ENCODE results near the gene CD40. TPM values are rescaled to one million over a fixed set of nuclear protein-coding genes. Genes with fewer than 3 reads are reported as not detected.

Gene CD40
- polyA plus RNA-seq, 6 donors from 2014 or later, result 273 to 368 (median 312) TPM

GRCh38 chr20:46151936-46152335, 33.8 kb downstream of the CD40 start:
- Mint-ChIP-seq H3K4me1 (no peaks in the 10 kb centered on the region), H3K36me3 (no peaks in the 10 kb centered on the region), H3K4me3 (no peak overlapping the region), H3K9me3 (no peaks in the 10 kb centered on the region), H3K27ac (no peak overlapping the region), H3K27me3 (peaks cover 20 to 42% (median 26%) of the 10 kb centered on the region in 3 donors)
- peak in 1 of 2 donors; percentile 28 for ATAC-seq (ENCODE audit: low read depth in 2 of 2)
- no peak for DNase-seq

- Mint-ChIP-seq H3K4me3 (peak overlapping the region in 1 of 8 donors; percentile 70), H3K4me1 (no peaks in the 10 kb centered on the region), H3K9me3 (no peaks in the 10 kb centered on the region), H3K27me3 (peaks cover 25 to 52% (median 26%) of the 10 kb centered on the region in 3 donors), H3K36me3 (no peaks in the 10 kb centered on the region), H3K27ac (no peak overlapping the region)
- DNase-seq, result no peak
- no peak for ATAC-seq (ENCODE audit: low read depth in 2 of 2)
These were observed 34.9 kb downstream of the CD40 start for GRCh38 chr20:46152824-46153586.

GRCh38 chr20:46154305-46154704, 36.2 kb downstream of the CD40 start:
- H3K27me3 Mint-ChIP-seq, result peaks cover 18 to 63% (median 25%) of the 10 kb centered on the region in 3 donors
- no peaks in the 10 kb centered on the region for H3K36me3 Mint-ChIP-seq
- no peaks in the 10 kb centered on the region for H3K4me1 Mint-ChIP-seq
- H3K4me3 Mint-ChIP-seq, result no peak overlapping the region
- ATAC-seq (ENCODE audit: low read depth in 2 of 2), result no peak
- no peaks in the 10 kb centered on the region for H3K9me3 Mint-ChIP-seq
- H3K27ac Mint-ChIP-seq, result no peak overlapping the region
- no peak for DNase-seq

DNA sequence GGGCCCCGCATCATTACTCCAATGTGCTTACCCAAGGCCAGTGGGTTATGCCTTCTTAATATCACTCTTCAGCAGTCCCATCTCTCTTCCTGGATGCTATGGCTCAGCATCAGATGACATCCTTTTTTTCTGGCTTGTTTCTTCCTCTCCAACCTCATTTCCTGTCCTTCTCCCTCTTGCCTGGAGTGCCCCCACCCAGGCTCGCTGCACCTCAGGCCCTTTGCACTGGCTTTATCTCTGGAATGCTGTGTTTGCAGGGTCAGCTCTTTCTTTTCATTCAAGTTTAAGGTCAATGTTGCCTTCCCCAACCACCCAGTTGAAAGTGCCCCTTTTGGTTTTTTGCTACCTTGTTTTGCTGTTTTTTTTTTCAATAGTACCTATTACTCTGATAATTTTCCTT, 36.7 kb downstream of the CD40 start:
- H3K27me3 Mint-ChIP-seq, result peaks cover 19 to 68% (median 27%) of the 10 kb centered on the region in 3 donors
- H3K4me3 Mint-ChIP-seq, result no peak overlapping the region
- H3K27ac Mint-ChIP-seq, result no peak overlapping the region
- DNase-seq, result no peak
- H3K36me3 Mint-ChIP-seq, result no peaks in the 10 kb centered on the region
- H3K4me1 Mint-ChIP-seq, result no peaks in the 10 kb centered on the region
- no peak for ATAC-seq (ENCODE audit: low read depth in 2 of 2)
- H3K9me3 Mint-ChIP-seq, result no peaks in the 10 kb centered on the region

DNA sequence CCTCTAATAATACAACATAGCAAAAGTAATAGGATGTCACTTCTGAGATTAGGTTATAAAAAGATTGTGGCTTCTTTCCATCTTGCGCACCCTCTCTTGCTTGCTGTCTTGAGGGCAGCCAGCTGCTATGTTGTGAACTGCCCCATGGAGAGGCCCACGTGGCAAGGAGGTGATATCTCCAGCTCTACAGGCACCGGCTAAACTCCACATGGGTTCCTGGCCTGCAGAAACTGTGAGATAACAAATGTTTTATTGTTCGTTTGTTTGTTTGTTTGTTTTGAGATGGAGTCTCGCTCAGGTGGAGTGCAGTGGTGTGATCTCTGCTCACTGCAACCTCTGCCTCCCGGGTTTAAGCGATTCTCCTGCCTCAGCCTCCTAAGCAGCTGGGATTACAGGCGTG, 38.0 kb downstream of the CD40 start:
- Mint-ChIP-seq H3K4me1 (no peaks in the 10 kb centered on the region), H3K27ac (peak overlapping the region in 2 of 6 donors; percentile 11 to 59), H3K36me3 (no peaks in the 10 kb centered on the region), H3K9me3 (no peaks in the 10 kb centered on the region), H3K4me3 (no peak overlapping the region), H3K27me3 (peaks cover 29 to 72% (median 30%) of the 10 kb centered on the region in 3 donors)
- DNase-seq (no peak), ATAC-seq (ENCODE audit: low read depth in 2 of 2) (no peak)

DNA sequence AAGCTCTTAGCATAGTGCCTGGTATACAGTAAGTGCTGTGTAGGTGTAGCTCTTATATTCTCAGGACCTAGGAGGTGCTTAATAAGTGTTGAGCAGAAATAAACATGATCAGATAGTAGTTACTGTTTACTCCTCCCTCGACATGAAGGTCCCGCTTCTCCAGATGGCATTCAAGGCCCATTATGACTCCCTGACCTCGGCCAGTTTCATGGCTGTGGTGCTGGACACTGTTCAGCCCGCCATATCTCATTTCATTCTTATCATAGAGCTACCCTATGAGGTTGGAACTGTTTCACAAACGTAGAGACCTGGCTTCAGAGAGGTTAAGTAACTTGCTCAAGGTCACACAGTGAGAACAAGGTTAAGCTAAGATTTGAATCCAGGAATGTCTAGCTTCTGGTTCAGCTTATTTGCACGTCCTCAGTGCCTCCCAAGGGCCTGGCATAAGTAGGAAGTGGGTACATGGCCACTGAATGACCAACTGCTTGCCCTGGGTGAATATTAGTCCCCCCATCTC, 39.0 kb downstream of the CD40 start:
- H3K27me3 Mint-ChIP-seq, result peaks cover 35 to 75% (median 41%) of the 10 kb centered on the region in 3 donors
- ATAC-seq (ENCODE audit: low read depth in 2 of 2), result no peak

DNA sequence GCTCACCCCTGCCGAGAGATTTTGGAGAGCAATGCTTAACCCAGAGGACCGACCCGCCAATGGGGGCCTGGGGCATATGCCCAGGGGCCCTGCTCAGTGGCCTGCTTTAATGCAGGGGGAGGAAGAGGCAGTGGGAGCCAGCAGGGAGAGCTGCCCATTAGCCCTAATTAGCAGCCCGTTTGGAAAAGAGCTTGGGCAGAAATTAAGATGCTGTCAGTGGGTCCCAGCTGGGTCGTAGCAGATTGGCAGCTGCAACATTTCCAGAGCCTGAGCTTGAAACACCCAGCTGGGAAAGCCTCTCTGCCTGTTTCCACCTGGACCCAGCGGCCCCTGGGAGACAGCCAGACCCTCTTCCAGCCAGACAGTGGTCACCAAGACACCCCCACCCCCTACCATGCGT, 39.5 kb downstream of the CD40 start:
- Mint-ChIP-seq H3K27ac (no peak overlapping the region), H3K36me3 (no peaks in the 10 kb centered on the region), H3K9me3 (no peaks in the 10 kb centered on the region), H3K4me3 (no peak overlapping the region), H3K27me3 (peaks cover 38 to 76% (median 46%) of the 10 kb centered on the region in 3 donors), H3K4me1 (no peaks in the 10 kb centered on the region)
- DNase-seq, result no peak
- ATAC-seq (ENCODE audit: low read depth in 2 of 2), result no peak

More for the DNA sequence above, 39.0 kb downstream of the CD40 start:
- H3K4me3 Mint-ChIP-seq, result no peak overlapping the region
- no peak for DNase-seq
- H3K27ac Mint-ChIP-seq, result no peak overlapping the region
- no peaks in the 10 kb centered on the region for H3K36me3 Mint-ChIP-seq
- H3K4me1 Mint-ChIP-seq, result no peaks in the 10 kb centered on the region
- H3K9me3 Mint-ChIP-seq, result no peaks in the 10 kb centered on the region

DNA sequence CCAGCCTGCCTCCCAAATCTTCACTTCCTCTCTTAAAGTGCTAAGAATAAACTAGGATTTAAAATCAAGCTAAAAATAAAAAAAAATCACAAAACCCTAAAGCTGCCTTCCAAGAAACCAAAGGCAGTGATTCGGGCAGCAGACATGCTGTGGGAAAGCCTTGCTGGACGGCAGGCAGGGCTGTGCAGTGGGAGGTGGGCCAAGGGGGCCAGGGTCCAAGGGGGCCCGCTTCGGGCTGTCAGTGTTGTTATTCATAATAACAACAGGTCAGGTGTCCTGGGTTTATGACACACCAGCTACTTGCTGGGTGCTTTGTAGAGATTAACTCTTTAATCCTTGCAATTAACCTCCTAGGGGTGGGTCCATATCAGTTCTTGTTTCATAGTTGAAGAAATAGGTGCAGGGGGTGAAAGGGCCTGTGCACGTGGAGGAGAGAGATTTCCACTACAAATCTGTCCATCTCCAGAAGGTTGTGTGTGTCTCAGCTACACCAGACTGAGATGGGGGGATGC, 40.4 kb downstream of the CD40 start:
- ATAC-seq (ENCODE audit: low read depth in 2 of 2) (no peak), DNase-seq (no peak)
- no peaks in the 10 kb centered on the region for H3K4me1 Mint-ChIP-seq
- no peaks in the 10 kb centered on the region for H3K9me3 Mint-ChIP-seq
- H3K36me3 Mint-ChIP-seq, result no peaks in the 10 kb centered on the region
- no peak overlapping the region for H3K4me3 Mint-ChIP-seq
- H3K27ac Mint-ChIP-seq, result no peak overlapping the region
- H3K27me3 Mint-ChIP-seq, result peaks cover 40 to 81% (median 50%) of the 10 kb centered on the region in 3 donors

- H3K36me3 Mint-ChIP-seq, result no peaks in the 10 kb centered on the region
- peak overlapping the region in 1 of 6 donors; percentile 52 for H3K27ac Mint-ChIP-seq
- no peaks in the 10 kb centered on the region for H3K4me1 Mint-ChIP-seq
- no peak for ATAC-seq (ENCODE audit: low read depth in 2 of 2)
- H3K27me3 Mint-ChIP-seq, result peaks cover 39 to 82% (median 57%) of the 10 kb centered on the region in 3 donors
- no peak for DNase-seq
- H3K9me3 Mint-ChIP-seq, result no peaks in the 10 kb centered on the region
- H3K4me3 Mint-ChIP-seq, result no peak overlapping the region
These were observed 41.2 kb downstream of the CD40 start for GRCh38 chr20:46159101-46159897.

DNA sequence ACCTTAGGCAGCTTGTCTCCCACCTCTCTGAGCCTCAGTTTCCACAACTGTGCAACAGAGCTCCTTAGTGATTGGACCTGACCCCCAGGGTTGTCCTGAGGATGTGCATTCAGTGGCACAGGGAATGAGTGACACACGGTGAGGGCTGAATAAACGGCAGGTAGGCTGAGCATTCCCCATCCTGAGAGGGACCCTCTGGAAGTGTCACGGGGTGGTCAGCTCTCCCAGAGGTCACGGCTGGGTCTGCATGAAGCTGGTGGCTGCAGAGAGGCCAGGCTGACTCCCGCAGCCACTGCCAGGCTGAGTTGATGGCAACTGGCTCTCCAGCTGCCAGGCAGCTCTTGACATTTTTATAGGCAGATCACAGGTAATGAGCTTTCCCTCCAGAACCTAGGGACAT, 42.5 kb downstream of the CD40 start:
- Mint-ChIP-seq H3K9me3 (no peaks in the 10 kb centered on the region), H3K27me3 (peaks cover 38 to 76% (median 51%) of the 10 kb centered on the region in 3 donors), H3K36me3 (no peaks in the 10 kb centered on the region), H3K4me1 (no peaks in the 10 kb centered on the region), H3K4me3 (no peak overlapping the region), H3K27ac (no peak overlapping the region)
- no peak for DNase-seq
- ATAC-seq (ENCODE audit: low read depth in 2 of 2), result no peak

GRCh38 chr20:46161921-46162320, 43.8 kb downstream of the CD40 start:
- Mint-ChIP-seq H3K36me3 (no peaks in the 10 kb centered on the region), H3K4me3 (no peak overlapping the region), H3K27me3 (peaks cover 45 to 85% (median 62%) of the 10 kb centered on the region in 3 donors), H3K9me3 (no peaks in the 10 kb centered on the region), H3K4me1 (no peaks in the 10 kb centered on the region), H3K27ac (no peak overlapping the region)
- ATAC-seq (ENCODE audit: low read depth in 2 of 2) (no peak), DNase-seq (no peak)

DNA sequence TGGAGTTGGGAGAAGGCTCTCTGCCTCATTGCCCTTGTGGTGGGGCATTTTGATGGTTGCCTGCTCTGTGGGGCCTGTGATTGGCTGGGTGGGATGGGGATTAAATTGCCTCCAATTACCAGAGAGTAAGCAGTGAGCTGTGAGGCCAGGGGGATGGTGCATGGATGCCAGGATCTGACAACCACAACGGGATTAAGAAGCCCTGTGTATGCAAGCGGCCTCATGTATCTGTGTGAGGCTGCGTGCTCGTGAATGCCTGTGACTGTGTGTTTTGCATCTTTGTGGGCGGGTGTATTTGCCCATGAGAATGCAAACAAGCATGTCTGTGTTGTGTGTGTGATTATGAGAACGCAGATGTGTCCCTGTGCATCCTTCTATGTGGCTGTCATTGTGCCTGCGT, 46.1 kb downstream of the CD40 start:
- ATAC-seq (ENCODE audit: low read depth in 2 of 2), result no peak
- Mint-ChIP-seq H3K4me1 (no peaks in the 10 kb centered on the region), H3K27ac (no peak overlapping the region), H3K27me3 (peaks cover 54 to 86% (median 81%) of the 10 kb centered on the region in 3 donors), H3K9me3 (no peaks in the 10 kb centered on the region), H3K4me3 (no peak overlapping the region), H3K36me3 (no peaks in the 10 kb centered on the region)
- DNase-seq, result no peak

DNA sequence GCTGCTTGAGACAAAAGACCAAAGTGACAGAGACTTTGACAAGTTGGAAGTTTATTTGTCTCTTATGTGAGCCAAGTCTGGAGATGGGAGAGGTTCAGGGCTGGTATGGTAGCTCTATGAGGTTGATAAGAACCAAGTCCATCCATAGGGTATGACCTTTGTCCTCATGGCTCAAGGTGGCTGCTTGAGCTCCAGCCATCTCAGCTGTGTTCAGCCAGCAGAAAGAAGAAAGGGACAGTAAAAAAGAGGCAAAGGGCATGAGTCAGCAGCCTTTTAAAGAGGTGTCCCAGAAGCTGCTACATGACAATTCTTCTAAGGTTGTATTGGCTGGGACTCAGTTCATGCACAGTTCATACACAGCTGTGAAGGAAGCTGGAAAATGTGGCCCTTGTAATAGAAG, 49.0 kb downstream of the CD40 start:
- Mint-ChIP-seq H3K4me3 (no peak overlapping the region), H3K36me3 (no peaks in the 10 kb centered on the region), H3K27ac (no peak overlapping the region), H3K27me3 (peaks cover 59 to 83% (median 83%) of the 10 kb centered on the region in 3 donors), H3K9me3 (no peaks in the 10 kb centered on the region), H3K4me1 (peaks cover 0 to 9% (median 0%) of the 10 kb centered on the region in 3 donors)
- DNase-seq (no peak), ATAC-seq (ENCODE audit: low read depth in 2 of 2) (no peak)

Measured in naive B cell (primary cell).